ENCODE results near the gene C17orf58. TPM values are rescaled to one million over a fixed set of nuclear protein-coding genes. Genes with fewer than 3 reads are reported as not detected.

Gene C17orf58
- total RNA-seq, 1 experiment from 2014 or later = 14.4 TPM

GRCh38 chr17:68011199-68011665 lies 15.0 kb upstream of the C17orf58 start:
- intact Hi-C loops (cut with micrococcal nuclease; ENCODE audit: unreplicated experiment) = no loop called here
- peaks cover 6% of the 10 kb centered on the region for H3K4me1 Mint-ChIP-seq (ENCODE audit: low read depth, unreplicated experiment)

DNA sequence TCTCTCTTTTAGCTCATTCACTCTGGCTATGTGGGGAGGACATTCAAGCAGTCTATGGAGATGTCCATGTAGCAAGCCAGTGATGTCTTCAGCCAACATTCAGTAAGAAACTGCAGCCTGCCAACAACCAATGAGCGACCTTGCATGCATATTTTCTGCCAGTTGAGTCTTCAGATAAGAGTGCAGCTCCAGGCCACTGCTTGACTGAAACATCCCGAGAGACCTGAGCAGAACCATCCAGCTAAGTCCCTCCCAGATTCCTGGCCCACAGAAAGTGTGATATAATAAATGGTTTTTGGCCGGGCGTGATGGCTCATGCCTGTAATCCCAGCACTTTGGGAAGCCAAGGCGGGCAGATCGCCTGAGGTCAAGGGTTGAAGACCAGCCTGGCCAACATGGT lies 10.5 kb upstream of the C17orf58 start:
- H3K27me3 ChIP-seq (replicated peaks; ENCODE audit: control insufficient read depth, insufficient read depth, low read length) = no peaks in the 10 kb centered on the region
- Mint-ChIP-seq H3K27ac (ENCODE audit: unreplicated experiment) (no peak overlapping the region), H3K9me3 (ENCODE audit: unreplicated experiment) (no peaks in the 10 kb centered on the region), H3K27me3 (ENCODE audit: insufficient read depth, unreplicated experiment) (no peaks in the 10 kb centered on the region), H3K36me3 (ENCODE audit: insufficient read depth, unreplicated experiment) (no peaks in the 10 kb centered on the region), H3K4me1 (ENCODE audit: low read depth, unreplicated experiment) (peaks cover 6% of the 10 kb centered on the region), H3K4me3 (ENCODE audit: unreplicated experiment) (no peak overlapping the region)
- TF ChIP-seq CTCF (IDR thresholded peaks at IDR 0.05; ENCODE audit: insufficient read depth in 1 of 2, low read depth in 1 of 2, low read length in 1 of 2, severe bottlenecking in 1 of 2, unreplicated experiment in 1 of 2) = no peak
- ChIA-PET POLR2A (interaction anchor here (1.0 kb wide), 1 partner anchor 14 kb away, joined by 3 read pairs; no protein-coding TSS in a partner anchor), CTCF (no interaction called here)
- no peaks in the 10 kb centered on the region for H3K4me1 ChIP-seq
- H3K4me3 ChIP-seq (ENCODE audit: low read depth, low read length) = no peak overlapping the region
- H3K9me3 ChIP-seq = no peaks in the 10 kb centered on the region
- DNase-seq = no peak
- no peaks in the 10 kb centered on the region for H3K36me3 ChIP-seq (ENCODE audit: control insufficient read depth, insufficient read depth, low read length)
- BruUV-seq (replicated peaks) = no TSS peak
- intact Hi-C loops (cut with micrococcal nuclease; ENCODE audit: unreplicated experiment) = no loop called here

More at GRCh38 chr17:68011199-68011665, 15.0 kb upstream of the C17orf58 start:
- H3K4me1 ChIP-seq = no peaks in the 10 kb centered on the region
- no peaks in the 10 kb centered on the region for H3K36me3 Mint-ChIP-seq (ENCODE audit: insufficient read depth, unreplicated experiment)
- DNase-seq = peak in 1 of 2 experiments; percentile 63
- H3K9me3 ChIP-seq = no peaks in the 10 kb centered on the region
- BruUV-seq (replicated peaks) = no TSS peak
- no peak overlapping the region for H3K4me3 ChIP-seq (ENCODE audit: low read depth, low read length)
- no peaks in the 10 kb centered on the region for H3K9me3 Mint-ChIP-seq (ENCODE audit: unreplicated experiment)
- H3K27ac Mint-ChIP-seq (ENCODE audit: unreplicated experiment) = peak overlapping the region; percentile 51
- no peaks in the 10 kb centered on the region for H3K36me3 ChIP-seq (ENCODE audit: control insufficient read depth, insufficient read depth, low read length)
- no peaks in the 10 kb centered on the region for H3K27me3 ChIP-seq (replicated peaks; ENCODE audit: control insufficient read depth, insufficient read depth, low read length)
- POLR2A ChIA-PET = no interaction called here
- H3K4me3 Mint-ChIP-seq (ENCODE audit: unreplicated experiment) = no peak overlapping the region
- TF ChIP-seq CTCF (IDR thresholded peaks at IDR 0.05; ENCODE audit: insufficient read depth in 1 of 2, low read depth in 1 of 2, low read length in 1 of 2, severe bottlenecking in 1 of 2, unreplicated experiment in 1 of 2) = peak; percentile 53 to 68
- no peaks in the 10 kb centered on the region for H3K27me3 Mint-ChIP-seq (ENCODE audit: insufficient read depth, unreplicated experiment)
- CTCF ChIA-PET = no interaction called here

GRCh38 chr17:68004201-68004600 lies 7.9 kb upstream of the C17orf58 start:
- no peaks in the 10 kb centered on the region for H3K36me3 Mint-ChIP-seq (ENCODE audit: insufficient read depth, unreplicated experiment)
- POLR2A ChIA-PET = no interaction called here
- no peaks in the 10 kb centered on the region for H3K9me3 Mint-ChIP-seq (ENCODE audit: unreplicated experiment)
- Histone ChIP-seq H3K4me3 (ENCODE audit: low read depth, low read length) (no peak overlapping the region), H3K27me3 (replicated peaks; ENCODE audit: control insufficient read depth, insufficient read depth, low read length) (no peaks in the 10 kb centered on the region), H3K4me1 (no peaks in the 10 kb centered on the region), H3K9me3 (no peaks in the 10 kb centered on the region), H3K36me3 (ENCODE audit: control insufficient read depth, insufficient read depth, low read length) (no peaks in the 10 kb centered on the region)
- DNase-seq = no peak
- no TSS peak for BruUV-seq (replicated peaks)
- H3K4me3 Mint-ChIP-seq (ENCODE audit: unreplicated experiment) = no peak overlapping the region
- intact Hi-C loops (cut with micrococcal nuclease; ENCODE audit: unreplicated experiment) = no loop called here
- H3K27me3 Mint-ChIP-seq (ENCODE audit: insufficient read depth, unreplicated experiment) = no peaks in the 10 kb centered on the region
- H3K27ac Mint-ChIP-seq (ENCODE audit: unreplicated experiment) = no peak overlapping the region
- CTCF ChIA-PET = interaction anchor here (0.6 kb wide), 1 partner anchor 20 kb away, joined by 3 read pairs; no protein-coding TSS in a partner anchor
- no peak for TF ChIP-seq CTCF (IDR thresholded peaks at IDR 0.05; ENCODE audit: insufficient read depth in 1 of 2, low read depth in 1 of 2, low read length in 1 of 2, severe bottlenecking in 1 of 2, unreplicated experiment in 1 of 2)
- H3K4me1 Mint-ChIP-seq (ENCODE audit: low read depth, unreplicated experiment) = no peaks in the 10 kb centered on the region

All from Caco-2 (cell line).